ENCODE measurements around the gene SIL1.

DNA sequence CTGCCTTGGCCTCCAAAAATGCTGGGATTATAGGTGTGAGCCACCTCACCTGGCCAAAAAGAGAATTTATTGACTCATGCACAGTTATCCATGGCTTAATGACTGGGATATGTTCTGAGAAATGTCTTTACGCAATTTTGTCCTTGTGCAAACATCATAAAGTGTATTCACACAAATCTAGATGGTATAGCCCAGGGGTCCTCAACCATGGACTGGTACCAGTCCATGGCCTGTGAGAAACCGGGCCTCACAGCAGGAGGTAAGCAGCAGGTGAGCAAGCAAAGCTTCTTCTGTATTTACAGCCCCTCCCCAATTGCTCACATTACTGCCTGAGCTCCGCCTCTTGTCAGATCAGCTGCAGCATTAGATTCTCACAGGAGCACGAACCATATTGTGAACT, 12.4 kb upstream of the SIL1 start:
- no peak for TF ChIP-seq POLR2A (IDR thresholded peaks at IDR 0.05)
- TF ChIP-seq, protein P1, sequence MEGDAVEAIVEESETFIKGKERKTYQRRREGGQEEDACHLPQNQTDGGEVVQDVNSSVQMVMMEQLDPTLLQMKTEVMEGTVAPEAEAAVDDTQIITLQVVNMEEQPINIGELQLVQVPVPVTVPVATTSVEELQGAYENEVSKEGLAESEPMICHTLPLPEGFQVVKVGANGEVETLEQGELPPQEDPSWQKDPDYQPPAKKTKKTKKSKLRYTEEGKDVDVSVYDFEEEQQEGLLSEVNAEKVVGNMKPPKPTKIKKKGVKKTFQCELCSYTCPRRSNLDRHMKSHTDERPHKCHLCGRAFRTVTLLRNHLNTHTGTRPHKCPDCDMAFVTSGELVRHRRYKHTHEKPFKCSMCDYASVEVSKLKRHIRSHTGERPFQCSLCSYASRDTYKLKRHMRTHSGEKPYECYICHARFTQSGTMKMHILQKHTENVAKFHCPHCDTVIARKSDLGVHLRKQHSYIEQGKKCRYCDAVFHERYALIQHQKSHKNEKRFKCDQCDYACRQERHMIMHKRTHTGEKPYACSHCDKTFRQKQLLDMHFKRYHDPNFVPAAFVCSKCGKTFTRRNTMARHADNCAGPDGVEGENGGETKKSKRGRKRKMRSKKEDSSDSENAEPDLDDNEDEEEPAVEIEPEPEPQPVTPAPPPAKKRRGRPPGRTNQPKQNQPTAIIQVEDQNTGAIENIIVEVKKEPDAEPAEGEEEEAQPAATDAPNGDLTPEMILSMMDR (IDR thresholded peaks at IDR 0.05): no peak

Measured in uterus (tissue), 2 donors.